DND-41 (cell line): ENCODE results near the gene SAMD4A.

Source experiments
- ATAC-seq: fragments of 200-7000 bp; cut with Tn5 transposase; 3 replicates; pipeline ENCODE4 v1.9.1; 2021; ENCODE audit warnings: low read depth; ENCODE audit not compliant: insufficient read depth
- DNase-seq: peaks from one replicate; pipeline ENCODE4 v3.0.0-alpha.2; 2020
- H2AFZ ChIP-seq: 2 replicates; pipeline ENCODE4 v1.6.0; 2012; ENCODE audit warnings: low read depth, low read length
- H3K27ac ChIP-seq: 2 replicates; pipeline ENCODE4 v1.5.1; 2012; ENCODE audit warnings: low read length, inconsistent platforms
- H3K27me3 ChIP-seq: fragments of 200-600 bp; sonication (generic); 2 replicates; pipeline ENCODE4 v1.6.0; 2012; ENCODE audit warnings: low read length, mild to moderate bottlenecking, inconsistent platforms; ENCODE audit not compliant: insufficient read depth, poor library complexity
- H3K36me3 ChIP-seq: 2 replicates; pipeline ENCODE4 v1.5.1; 2012; ENCODE audit warnings: low read length, inconsistent platforms; ENCODE audit not compliant: insufficient read depth
- H3K4me1 ChIP-seq: 2 replicates; pipeline ENCODE4 v1.5.1; 2012; ENCODE audit warnings: mild to moderate bottlenecking, low read length; ENCODE audit not compliant: insufficient read depth
- H3K4me2 ChIP-seq: 2 replicates; pipeline ENCODE4 v1.6.0; 2012; ENCODE audit warnings: mild to moderate bottlenecking, moderate library complexity, low read length, inconsistent platforms; ENCODE audit not compliant: insufficient read depth
- H3K4me3 ChIP-seq, 2 experiments: fragments of 200-600 bp in 1 of 2; shearing (Covaris generic) in 1 of 2; 2 replicates each; pipeline ENCODE4 v1.5.1; 2012 to 2016; ENCODE audit warnings: inconsistent platforms in 2 of 2, low read length in 2 of 2, mild to moderate bottlenecking in 2 of 2, low read depth in 1 of 2, moderate library complexity in 1 of 2
- H3K79me2 ChIP-seq: 2 replicates; pipeline ENCODE4 v1.6.0; 2012; ENCODE audit warnings: low read length, inconsistent platforms; ENCODE audit not compliant: insufficient read depth
- H3K9ac ChIP-seq: 2 replicates; pipeline ENCODE4 v1.6.0; 2012; ENCODE audit warnings: low read depth, mild to moderate bottlenecking, inconsistent platforms, low read length, moderate library complexity
- H3K9me3 ChIP-seq: 2 replicates; pipeline ENCODE4 v1.5.1; 2012; ENCODE audit warnings: low read length, moderate library complexity, mild to moderate bottlenecking, inconsistent platforms; ENCODE audit not compliant: insufficient read depth, severe bottlenecking
- H4K20me1 ChIP-seq: 2 replicates; pipeline ENCODE4 v1.6.0; 2012; ENCODE audit warnings: low read length; ENCODE audit not compliant: insufficient read depth
- EZH2 ChIP-seq: IDR thresholded peaks from 3 replicates; pipeline ENCODE4 v1.6.1; 2012; ENCODE audit warnings: borderline replicate concordance, low read depth, mild to moderate bottlenecking, moderate library complexity, low read length, inconsistent platforms; ENCODE audit not compliant: severe bottlenecking
- TF ChIP-seq, protein P1 (sequence below): IDR thresholded peaks from 2 replicates; pipeline ENCODE4 v1.5.1; 2012; ENCODE audit warnings: borderline replicate concordance, low read length, moderate library complexity, mild to moderate bottlenecking; ENCODE audit not compliant: poor library complexity, severe bottlenecking; ENCODE audit errors: extremely low read depth

SAMD4A gene

DNA sequence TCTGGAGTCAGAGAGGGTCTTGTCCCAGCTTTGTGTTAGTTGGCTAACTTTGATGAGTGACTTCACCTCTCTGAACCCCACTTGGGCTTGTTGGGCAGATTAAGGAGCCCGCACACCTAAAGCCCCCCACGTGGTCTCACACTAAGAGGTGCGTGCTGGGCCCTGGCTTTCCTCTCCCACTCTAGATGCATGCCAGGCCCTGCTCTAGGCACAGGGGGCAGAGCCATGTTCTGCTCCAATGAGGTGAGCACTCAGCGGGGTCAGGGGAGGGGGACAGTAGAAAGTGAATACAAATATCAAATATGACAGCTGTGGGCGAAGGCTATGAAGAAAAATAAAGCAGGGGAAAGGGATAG, 216.7 kb downstream of the SAMD4A start:
- Histone ChIP-seq H3K4me3 (no peak overlapping the region), H3K27me3 (peaks cover 14% of the 10 kb centered on the region), H4K20me1 (no peaks in the 10 kb centered on the region), H3K27ac (no peak overlapping the region), H3K4me1 (no peaks in the 10 kb centered on the region), H3K9ac (no peak overlapping the region), H3K9me3 (no peaks in the 10 kb centered on the region), H3K79me2 (no peaks in the 10 kb centered on the region), H3K36me3 (no peaks in the 10 kb centered on the region), H2AFZ (no peak overlapping the region), H3K4me2 (no peak overlapping the region)
- no peak for ATAC-seq
- no peak for TF ChIP-seq EZH2
- no peak for DNase-seq

- no peak overlapping the region for H3K9ac ChIP-seq
These were observed 217.1 kb downstream of the SAMD4A start for GRCh38 chr14:54784060-54784459.

DNA sequence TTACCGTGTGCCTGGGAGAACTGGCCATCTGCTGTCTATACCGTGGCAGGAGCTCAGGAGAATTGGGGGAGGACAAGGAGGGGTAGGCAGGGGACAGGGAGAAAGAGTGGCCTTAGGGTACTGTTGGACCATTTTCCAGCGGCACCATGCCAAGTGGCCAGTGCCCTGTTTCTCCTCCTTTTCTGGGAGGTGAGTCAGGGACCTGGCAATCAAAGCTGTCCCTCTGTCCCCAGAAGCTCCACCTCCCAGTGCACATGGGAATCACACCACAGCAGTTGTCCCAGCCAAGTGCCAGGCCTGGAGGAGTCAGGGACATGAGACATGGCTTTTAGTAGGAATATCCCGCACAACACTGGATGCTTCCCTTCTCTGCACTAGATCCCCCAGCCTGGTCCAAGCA, 217.7 kb downstream of the SAMD4A start:
- Histone ChIP-seq H2AFZ (no peak overlapping the region), H3K27ac (no peak overlapping the region), H3K4me2 (no peak overlapping the region), H3K36me3 (no peaks in the 10 kb centered on the region), H3K4me1 (no peaks in the 10 kb centered on the region), H3K9me3 (no peaks in the 10 kb centered on the region), H3K4me3 (no peak overlapping the region), H4K20me1 (no peaks in the 10 kb centered on the region), H3K79me2 (no peaks in the 10 kb centered on the region), H3K27me3 (peaks cover 11% of the 10 kb centered on the region), H3K9ac (no peak overlapping the region)
- DNase-seq, result no peak
- TF ChIP-seq EZH2, result no peak
- TF ChIP-seq, protein P1, sequence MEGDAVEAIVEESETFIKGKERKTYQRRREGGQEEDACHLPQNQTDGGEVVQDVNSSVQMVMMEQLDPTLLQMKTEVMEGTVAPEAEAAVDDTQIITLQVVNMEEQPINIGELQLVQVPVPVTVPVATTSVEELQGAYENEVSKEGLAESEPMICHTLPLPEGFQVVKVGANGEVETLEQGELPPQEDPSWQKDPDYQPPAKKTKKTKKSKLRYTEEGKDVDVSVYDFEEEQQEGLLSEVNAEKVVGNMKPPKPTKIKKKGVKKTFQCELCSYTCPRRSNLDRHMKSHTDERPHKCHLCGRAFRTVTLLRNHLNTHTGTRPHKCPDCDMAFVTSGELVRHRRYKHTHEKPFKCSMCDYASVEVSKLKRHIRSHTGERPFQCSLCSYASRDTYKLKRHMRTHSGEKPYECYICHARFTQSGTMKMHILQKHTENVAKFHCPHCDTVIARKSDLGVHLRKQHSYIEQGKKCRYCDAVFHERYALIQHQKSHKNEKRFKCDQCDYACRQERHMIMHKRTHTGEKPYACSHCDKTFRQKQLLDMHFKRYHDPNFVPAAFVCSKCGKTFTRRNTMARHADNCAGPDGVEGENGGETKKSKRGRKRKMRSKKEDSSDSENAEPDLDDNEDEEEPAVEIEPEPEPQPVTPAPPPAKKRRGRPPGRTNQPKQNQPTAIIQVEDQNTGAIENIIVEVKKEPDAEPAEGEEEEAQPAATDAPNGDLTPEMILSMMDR, result no peak
- no peak for ATAC-seq

More at GRCh38 chr14:54784060-54784459, 217.1 kb downstream of the SAMD4A start:
- H4K20me1 ChIP-seq, result no peaks in the 10 kb centered on the region
- H3K4me3 ChIP-seq, result no peak overlapping the region
- H3K9me3 ChIP-seq, result no peaks in the 10 kb centered on the region
- H3K79me2 ChIP-seq, result no peaks in the 10 kb centered on the region
- no peak overlapping the region for H3K4me2 ChIP-seq
- no peak overlapping the region for H3K27ac ChIP-seq
- H2AFZ ChIP-seq, result no peak overlapping the region
- H3K27me3 ChIP-seq, result peaks cover 11% of the 10 kb centered on the region
- ATAC-seq (no peak), DNase-seq (no peak)
- no peaks in the 10 kb centered on the region for H3K36me3 ChIP-seq
- TF ChIP-seq, protein P1, result no peak
- no peak for TF ChIP-seq EZH2
- no peaks in the 10 kb centered on the region for H3K4me1 ChIP-seq

DNA sequence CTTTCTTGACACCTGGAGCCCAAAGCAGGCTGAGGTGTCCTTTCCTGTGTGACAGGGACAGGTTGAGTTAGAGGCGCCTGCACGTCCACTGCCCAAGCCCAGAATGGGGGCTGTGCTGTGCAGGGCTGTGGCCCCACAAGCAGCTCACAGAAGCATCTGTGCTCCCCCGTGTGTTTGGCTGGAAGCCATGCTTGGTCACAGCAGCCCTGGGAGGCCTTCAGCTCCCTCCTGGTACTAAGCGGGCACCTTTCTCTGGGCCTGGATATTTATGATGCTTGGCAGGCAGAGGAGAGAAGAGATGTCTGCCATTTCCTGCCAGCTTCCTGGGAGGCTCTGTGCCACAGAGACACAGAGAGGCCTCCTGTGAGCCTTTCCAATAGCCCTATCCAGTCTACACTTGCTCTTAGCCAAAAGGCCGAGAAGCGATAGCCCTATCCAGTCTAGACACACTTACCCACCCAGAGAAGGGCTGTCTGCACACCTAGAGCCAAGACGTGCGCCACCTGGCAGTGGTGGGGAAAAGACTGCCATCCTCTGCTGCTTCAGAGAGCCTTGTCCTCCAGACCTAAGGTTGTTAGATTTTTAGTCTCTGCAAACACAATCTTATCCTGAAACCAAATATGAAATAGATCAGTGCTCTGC, 218.3 kb downstream of the SAMD4A start:
- Histone ChIP-seq H3K27me3 (peaks cover 8% of the 10 kb centered on the region), H3K79me2 (no peaks in the 10 kb centered on the region), H4K20me1 (no peaks in the 10 kb centered on the region), H3K9me3 (no peaks in the 10 kb centered on the region), H3K4me3 (no peak overlapping the region), H2AFZ (no peak overlapping the region), H3K27ac (no peak overlapping the region), H3K4me1 (no peaks in the 10 kb centered on the region), H3K4me2 (no peak overlapping the region), H3K9ac (no peak overlapping the region), H3K36me3 (no peaks in the 10 kb centered on the region)
- TF ChIP-seq EZH2, result no peak
- TF ChIP-seq, protein P1, result no peak
- ATAC-seq (no peak), DNase-seq (no peak)
